NB4 (cell line): ENCODE results near the gene RCOR1.

Experiments used
- DNase-seq: peaks from one replicate; pipeline ENCODE4 v3.0.0; 2010; ENCODE audit warnings: low read depth
- H3K4me3 ChIP-seq: one replicate; pipeline ENCODE4 v1.5.1; 2011; ENCODE audit warnings: mild to moderate bottlenecking, low read depth, low read length, moderate library complexity
- MYC ChIP-seq: IDR thresholded peaks from 2 replicates; pipeline ENCODE4 v1.6.1; 2011; ENCODE audit warnings: low read depth, low read length
- POLR2A ChIP-seq: IDR thresholded peaks from 2 replicates; pipeline ENCODE4 v1.6.1; 2011; ENCODE audit warnings: mild to moderate bottlenecking; ENCODE audit not compliant: insufficient read length; ENCODE audit errors: extremely low read depth
- TF ChIP-seq, protein P1 (sequence below): IDR thresholded peaks from one replicate; pipeline ENCODE4 v1.5.1; 2012; ENCODE audit warnings: low read depth, low read length
- TF ChIP-seq, protein P2 (sequence below): IDR thresholded peaks from 2 replicates; pipeline ENCODE4 v1.6.1; 2011; ENCODE audit warnings: low read depth, low read length

Gene RCOR1

DNA sequence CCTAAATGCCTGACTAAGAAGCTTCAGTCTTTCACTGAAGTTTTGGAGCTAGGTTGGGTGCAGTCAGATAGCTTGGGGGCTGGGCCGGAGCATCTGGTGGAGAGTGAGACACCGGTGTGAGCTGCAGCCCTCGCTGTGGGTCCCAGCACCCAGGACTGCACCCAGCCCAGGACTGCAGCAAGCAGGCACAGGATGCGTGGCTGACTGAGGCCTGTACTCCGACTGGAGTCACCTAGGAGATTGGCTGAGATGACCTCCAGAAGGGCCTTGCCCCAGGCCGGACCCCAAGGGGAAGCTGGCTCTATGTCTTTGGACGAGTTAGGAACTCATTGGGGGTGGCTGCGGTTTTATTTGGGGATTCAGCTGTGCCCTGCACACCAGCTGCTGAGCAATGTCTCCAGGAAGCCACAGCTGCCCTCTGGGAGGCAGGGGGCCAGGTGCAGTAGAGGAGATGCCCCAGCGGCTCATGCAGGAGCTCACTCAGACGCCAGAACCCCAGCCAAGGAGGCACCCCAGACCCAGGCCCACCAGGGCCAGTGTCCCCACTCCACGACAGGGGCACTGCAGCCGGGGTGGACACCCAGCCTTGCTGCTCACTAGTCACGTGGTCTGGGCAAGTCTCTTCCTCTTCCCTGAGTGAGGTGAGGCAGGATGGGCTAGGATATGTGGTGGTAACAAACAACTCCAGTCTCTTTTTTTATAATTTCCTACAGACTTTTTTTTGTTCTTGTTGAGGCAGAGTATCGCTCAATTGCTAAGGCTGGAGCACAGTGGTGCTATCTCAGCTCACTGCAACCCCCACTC is 31.8 kb upstream of the RCOR1 start:
- TF ChIP-seq POLR2A (no peak), MYC (no peak)
- TF ChIP-seq, protein P1, sequence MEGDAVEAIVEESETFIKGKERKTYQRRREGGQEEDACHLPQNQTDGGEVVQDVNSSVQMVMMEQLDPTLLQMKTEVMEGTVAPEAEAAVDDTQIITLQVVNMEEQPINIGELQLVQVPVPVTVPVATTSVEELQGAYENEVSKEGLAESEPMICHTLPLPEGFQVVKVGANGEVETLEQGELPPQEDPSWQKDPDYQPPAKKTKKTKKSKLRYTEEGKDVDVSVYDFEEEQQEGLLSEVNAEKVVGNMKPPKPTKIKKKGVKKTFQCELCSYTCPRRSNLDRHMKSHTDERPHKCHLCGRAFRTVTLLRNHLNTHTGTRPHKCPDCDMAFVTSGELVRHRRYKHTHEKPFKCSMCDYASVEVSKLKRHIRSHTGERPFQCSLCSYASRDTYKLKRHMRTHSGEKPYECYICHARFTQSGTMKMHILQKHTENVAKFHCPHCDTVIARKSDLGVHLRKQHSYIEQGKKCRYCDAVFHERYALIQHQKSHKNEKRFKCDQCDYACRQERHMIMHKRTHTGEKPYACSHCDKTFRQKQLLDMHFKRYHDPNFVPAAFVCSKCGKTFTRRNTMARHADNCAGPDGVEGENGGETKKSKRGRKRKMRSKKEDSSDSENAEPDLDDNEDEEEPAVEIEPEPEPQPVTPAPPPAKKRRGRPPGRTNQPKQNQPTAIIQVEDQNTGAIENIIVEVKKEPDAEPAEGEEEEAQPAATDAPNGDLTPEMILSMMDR, result no peak
- peak; percentile 52 for DNase-seq
- no peak overlapping the region for H3K4me3 ChIP-seq

DNA sequence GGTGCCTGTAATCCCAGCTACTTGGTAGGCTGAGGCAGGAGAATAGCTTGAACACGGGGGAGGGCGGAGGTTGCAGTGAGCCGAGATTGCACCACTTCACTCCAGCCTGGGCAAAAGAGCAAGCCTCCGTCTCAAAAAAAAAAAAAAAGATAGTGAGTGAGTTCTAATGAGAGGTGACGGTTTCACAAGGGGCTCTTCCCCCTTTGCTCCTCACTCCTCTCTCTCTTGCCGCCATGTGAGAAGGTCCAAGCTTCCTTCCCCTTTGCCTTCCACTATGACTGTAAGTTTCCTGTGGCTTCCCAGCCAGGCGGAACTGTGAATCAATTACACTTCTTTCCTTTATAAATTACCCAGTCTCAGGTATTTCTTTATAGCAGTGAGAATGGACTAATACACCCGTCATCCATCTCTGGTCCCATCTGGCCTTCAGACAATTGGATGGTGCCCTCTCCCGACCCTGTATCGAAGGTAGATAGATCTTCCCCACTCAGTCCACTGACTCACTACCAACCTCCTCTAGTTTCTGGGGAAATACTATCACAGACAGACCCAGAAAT is 27.0 kb upstream of the RCOR1 start:
- TF ChIP-seq MYC (no peak), POLR2A (no peak)
- TF ChIP-seq, protein P1, result no peak
- TF ChIP-seq, protein P2, sequence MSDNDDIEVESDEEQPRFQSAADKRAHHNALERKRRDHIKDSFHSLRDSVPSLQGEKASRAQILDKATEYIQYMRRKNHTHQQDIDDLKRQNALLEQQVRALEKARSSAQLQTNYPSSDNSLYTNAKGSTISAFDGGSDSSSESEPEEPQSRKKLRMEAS, result no peak
- peak; percentile 80 for DNase-seq
- H3K4me3 ChIP-seq, result no peak overlapping the region

DNA sequence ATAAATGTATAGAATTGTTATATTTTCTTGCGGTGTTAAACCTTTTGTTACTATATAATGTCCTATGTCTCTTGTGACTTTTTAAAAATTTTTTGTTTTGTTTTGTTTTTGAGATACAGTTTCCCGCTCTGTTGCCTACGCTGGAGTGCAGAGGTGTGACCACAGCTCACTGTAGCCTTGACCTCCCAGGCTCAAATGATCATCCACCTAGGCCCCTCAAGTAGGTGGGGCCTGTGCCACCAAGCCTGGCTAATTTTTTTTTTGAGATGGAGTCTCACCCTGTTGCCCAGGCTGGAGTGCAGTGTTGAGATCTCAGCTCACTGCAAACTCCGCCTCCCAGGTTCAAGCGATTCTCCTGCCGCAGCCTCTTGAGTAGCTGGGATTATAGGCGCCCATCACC is 26.5 kb upstream of the RCOR1 start:
- TF ChIP-seq, protein P1, result no peak
- TF ChIP-seq, protein P2, result no peak
- no peak for TF ChIP-seq MYC
- TF ChIP-seq POLR2A, result no peak
- no peak overlapping the region for H3K4me3 ChIP-seq
- no peak for DNase-seq

DNA sequence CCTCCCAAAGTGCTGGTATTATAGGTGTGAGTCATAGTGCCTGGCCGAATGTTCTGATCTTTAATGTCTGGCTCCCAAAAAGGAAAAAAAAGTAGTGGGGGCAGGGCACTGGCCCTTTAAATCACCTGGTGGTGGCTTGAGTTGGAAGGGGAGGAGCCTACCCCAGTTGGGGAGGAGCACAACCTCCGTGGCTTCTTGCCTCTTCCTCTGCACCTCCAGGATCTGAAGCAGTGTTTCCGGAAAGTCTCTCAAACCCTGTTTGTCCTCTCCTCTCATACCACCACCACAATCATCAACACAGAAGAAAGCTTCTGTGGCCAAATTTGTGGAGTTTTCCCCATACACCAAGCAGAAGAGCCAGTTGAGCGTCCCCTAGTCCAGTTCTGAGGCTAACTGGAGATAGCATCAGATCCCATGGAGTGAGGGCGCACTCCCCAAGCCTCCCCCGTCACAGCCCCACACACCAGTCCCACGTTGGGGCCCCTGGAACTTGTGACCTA is 24.3 kb upstream of the RCOR1 start:
- DNase-seq, result peak; percentile 41
- no peak overlapping the region for H3K4me3 ChIP-seq
- TF ChIP-seq, protein P1, result no peak
- no peak for TF ChIP-seq POLR2A
- TF ChIP-seq, protein P2, result no peak
- TF ChIP-seq MYC, result no peak

DNA sequence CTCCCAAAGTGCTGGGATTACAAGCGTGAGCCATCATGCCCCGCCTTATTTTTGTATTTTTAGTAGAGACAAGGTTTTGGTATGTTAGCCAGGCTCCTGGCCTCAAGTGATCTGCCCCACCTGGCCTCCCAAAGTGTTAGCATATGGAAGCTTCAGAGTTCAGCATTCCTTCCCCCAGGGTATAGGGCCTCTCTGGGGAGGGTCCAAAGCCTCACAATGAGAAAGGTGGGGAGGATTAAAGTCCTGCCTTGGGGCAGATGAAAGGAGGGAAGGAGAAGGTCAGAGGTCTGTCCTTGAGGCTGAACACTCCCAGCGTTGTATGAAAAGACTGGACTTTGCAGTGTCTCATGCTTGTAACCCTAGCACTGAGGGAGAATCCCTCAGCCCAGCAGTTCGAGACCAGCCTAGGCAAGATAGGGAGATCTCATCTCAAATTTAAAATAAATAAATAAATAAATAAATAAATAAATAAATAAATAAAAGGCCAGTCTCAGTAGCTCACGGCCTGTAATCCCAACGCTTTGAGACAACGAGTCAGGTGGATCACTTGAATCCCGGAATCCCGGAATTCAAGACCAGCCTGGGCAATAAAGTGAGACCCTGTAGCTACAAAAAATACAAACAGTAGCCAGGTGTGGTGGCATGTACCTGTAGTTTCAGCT is 22.0 kb upstream of the RCOR1 start:
- TF ChIP-seq, protein P1, result no peak
- no peak for TF ChIP-seq MYC
- TF ChIP-seq POLR2A, result no peak
- TF ChIP-seq, protein P2, result no peak
- no peak for DNase-seq
- no peak overlapping the region for H3K4me3 ChIP-seq
